LNCAP (cell line): Measurements from ENCODE around the gene NFATC2.

ENCODE experiments used
- TF ChIP-seq, protein P1 (sequence below): fragments of 450-650 bp; IDR thresholded peaks from 2 replicates; pipeline ENCODE4 v1.5.1; 2017; ENCODE audit warnings: mild to moderate bottlenecking

The NFATC2 gene

DNA sequence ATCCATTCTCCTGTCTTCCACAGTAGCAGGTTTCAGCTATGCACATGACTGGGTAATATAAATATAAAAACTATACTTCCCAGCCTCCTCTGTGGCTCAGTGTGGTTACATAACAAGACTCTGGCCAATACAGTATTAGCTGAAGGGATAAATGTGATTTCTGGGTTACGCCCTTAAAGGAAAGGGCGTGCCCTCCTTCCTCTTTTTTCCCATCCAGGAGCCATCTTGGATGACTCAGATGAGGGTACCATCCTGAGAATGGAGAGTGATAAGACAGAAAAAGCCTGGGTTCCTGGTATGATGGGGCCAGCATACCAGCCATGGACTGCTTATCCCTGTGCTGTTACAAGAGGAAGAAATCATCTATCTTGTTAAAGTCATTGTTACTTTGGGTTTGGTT is 123.3 kb downstream of the NFATC2 start:
- TF ChIP-seq, protein P1, sequence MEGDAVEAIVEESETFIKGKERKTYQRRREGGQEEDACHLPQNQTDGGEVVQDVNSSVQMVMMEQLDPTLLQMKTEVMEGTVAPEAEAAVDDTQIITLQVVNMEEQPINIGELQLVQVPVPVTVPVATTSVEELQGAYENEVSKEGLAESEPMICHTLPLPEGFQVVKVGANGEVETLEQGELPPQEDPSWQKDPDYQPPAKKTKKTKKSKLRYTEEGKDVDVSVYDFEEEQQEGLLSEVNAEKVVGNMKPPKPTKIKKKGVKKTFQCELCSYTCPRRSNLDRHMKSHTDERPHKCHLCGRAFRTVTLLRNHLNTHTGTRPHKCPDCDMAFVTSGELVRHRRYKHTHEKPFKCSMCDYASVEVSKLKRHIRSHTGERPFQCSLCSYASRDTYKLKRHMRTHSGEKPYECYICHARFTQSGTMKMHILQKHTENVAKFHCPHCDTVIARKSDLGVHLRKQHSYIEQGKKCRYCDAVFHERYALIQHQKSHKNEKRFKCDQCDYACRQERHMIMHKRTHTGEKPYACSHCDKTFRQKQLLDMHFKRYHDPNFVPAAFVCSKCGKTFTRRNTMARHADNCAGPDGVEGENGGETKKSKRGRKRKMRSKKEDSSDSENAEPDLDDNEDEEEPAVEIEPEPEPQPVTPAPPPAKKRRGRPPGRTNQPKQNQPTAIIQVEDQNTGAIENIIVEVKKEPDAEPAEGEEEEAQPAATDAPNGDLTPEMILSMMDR: no peak

DNA sequence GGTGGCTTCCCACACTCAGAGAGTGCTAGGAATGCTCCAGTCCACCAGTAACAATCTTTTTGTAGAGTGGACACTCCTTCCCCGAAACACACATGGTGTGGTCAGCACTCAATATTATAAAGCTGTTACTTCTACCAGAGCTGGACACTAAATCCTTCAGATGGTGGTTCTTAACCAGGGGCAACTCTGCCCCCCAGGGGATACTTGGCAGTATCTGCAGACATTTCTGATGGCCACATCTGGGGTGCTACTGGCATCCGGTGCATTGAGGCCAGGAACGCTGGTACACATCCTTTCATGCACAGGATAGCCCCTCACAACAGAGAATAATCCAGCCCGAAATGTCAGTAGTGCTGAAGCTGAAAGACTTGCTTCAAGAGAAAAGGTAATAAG is 124.4 kb downstream of the NFATC2 start:
- TF ChIP-seq, protein P1: no peak

DNA sequence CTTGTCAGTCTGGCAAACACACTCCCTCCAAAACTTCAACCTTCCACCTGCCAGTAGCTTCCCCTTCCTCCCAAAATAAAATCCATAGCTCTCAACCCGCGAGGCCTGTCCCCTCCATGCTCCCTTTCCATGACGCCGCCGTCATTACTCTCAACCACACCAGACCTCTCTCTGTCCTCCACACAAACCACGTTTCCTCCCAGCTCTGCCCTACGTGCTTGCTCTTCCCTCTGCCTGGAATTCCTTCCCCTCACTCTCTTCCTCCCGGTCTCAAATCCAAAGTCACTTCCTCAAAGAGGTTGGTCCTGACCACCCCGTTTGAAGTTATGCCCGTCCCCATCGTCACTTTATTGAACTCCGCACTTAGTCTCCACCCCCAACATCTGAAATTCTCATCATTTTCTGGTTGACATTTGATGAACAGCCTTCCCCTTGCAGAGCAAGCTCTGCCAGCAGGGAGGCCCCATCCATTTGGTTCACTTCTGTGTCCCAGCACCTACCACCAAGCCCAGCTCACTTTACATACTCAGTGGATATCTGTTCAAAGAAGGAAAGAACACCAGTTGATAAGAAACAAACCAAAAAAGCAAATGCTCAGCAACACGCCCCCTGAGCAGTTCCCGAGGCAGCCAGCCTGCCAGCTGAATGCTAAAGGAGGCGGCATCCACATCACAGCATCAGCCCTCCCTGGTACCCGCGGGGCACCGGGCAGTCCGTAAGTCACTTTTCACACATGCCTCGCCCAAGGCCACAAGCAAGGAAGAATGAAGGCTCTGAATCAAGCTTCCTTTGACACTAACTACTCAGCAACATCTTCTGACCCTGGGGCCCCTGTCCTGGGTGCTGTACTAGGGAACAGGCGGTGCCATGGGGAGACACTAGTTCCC is 125.0 kb downstream of the NFATC2 start:
- TF ChIP-seq, protein P1: no peak

DNA sequence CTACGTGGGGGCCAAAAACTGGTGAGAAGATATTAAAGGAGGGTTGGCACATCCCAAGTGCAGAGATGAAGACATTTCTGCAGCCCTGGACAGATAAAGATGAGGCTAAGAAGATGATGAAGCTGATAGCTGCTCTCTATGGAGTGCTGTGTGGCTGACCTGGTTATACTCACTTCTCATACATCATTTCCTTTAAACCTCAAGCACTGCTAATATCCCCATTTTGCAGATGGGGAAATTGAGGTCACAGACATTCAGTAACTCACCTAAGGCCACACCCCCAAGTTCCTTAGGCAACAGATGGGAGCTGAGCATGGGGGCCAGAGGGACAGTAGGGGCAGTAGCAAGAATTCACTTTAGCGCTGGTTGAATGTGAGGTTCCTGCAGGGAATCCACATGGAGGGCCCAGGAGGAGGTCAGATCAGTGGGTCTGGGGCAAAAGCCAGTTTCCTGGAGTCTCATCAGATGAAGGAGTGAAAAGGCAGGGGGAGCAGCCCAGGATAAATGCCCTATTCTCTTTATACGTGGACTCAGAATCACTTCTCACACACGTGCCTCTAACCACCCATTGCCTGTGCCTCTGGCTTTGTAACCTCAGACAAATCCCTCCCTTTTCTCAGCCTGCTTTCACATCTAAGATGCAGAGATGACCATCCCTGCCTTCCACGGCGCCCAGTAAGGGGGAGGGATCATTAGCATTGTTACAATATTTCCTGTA is 125.8 kb downstream of the NFATC2 start:
- TF ChIP-seq, protein P1: no peak

- TF ChIP-seq, protein P1: no peak
These were observed 128.7 kb downstream of the NFATC2 start for GRCh38 chr20:51413857-51414256.

GRCh38 chr20:51412951-51413481 is 129.5 kb downstream of the NFATC2 start:
- TF ChIP-seq, protein P1: no peak

- TF ChIP-seq, protein P1: no peak
These were observed 130.1 kb downstream of the NFATC2 start for GRCh38 chr20:51412333-51412871.
